ACHN (cell line): Measurements from ENCODE around the gene MOGAT1.
A peak's percentile ranks its signal among the peaks of the same experiment; 100 is the strongest.
"Not testable (repeated sequence)": the region's sequence is repeated elsewhere in the genome, so short reads cannot be mapped to it uniquely, and the experiment has no call there.

Experiments used
- DNase-seq: peaks from one replicate; pipeline ENCODE4 v3.0.0-alpha.2; 2015
- in situ Hi-C: cut with HindIII; loops from 2 replicates; pipeline ENCODE4 v1.10.0; 2017; ENCODE audit warnings: low sequenced_read_pairs, low pct_ligation_motif_present, low pct_unique_long_range_greater_than_20kb

MOGAT1 gene

DNA sequence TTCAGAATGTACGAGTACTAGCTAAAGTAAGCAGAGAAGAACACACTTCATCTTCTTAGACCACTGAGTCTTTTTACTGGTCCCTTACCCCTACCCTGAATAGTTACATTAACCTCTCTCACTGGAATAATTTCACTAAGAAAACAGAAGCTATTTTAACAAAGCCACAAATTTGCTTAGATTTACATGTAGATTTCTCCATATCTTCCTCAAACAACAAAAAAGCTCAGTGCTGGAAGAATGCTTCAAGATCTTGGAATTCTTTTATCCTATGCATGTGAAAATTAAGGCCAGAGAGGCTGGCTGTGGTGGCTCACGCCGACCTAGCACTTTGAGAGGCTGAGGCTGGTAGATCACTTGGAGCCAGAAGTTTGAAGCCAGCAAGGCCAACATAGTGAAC is 35.2 kb downstream of the MOGAT1 start:
- no peak for DNase-seq
- in situ Hi-C loops = no loop called here

DNA sequence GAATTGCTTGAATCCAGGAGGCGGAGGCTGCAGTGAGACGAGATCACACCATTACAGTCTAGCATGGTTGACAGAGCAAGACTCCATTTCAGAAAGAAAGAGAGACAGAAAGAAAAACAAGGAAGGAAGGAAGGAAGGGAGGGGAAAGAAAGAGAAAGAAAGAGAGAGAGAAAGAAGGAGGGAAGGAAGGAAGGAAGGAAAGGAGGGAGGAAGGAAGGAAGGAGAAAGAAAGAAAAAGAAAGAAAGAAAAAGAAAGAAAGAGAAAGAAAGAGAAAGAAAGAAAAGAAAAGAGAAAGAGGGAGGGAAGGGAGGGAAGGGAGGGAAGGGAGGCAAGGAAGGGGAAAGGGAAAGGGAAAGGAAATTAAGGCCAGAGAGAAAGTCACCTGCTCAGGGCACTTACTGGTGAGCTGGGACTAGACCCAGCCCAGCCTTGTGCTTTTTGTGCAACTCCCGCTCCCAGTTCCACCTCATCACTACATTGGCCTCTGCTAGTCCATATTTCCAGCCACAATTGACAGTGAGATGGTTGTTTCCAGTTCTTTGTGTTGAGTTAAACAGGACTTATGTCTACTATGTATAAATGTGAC is 35.7 kb downstream of the MOGAT1 start:
- no peak for DNase-seq
- in situ Hi-C loops = no loop called here

DNA sequence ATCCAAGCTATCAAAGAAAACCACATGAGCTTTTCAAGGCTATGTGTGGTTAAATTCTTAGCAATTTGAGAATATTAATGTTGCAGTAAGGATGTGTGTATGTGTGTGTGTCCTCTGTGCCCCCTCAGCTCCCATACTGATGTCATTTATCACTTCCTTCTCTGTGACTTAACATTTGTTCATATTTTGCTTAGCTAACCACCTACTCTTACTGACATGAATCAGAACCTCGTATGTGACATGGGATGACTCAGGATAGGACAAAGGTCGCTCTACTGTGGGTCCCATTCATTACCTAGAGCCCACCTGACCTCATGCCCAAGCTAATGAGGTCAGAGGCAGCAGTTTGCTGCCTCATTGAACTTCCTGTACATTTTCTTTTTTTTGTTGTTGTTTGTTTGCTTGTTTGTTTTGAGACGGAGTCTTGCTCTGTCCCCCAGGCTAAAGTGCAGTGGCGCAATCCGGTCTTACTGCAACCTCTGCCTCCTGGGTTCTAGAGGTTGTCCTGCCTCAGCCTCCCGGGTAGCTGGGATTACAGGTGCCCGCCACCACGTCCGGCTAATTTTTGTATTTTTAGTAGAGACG is 36.3 kb downstream of the MOGAT1 start:
- in situ Hi-C loops = no loop called here
- DNase-seq = no peak

DNA sequence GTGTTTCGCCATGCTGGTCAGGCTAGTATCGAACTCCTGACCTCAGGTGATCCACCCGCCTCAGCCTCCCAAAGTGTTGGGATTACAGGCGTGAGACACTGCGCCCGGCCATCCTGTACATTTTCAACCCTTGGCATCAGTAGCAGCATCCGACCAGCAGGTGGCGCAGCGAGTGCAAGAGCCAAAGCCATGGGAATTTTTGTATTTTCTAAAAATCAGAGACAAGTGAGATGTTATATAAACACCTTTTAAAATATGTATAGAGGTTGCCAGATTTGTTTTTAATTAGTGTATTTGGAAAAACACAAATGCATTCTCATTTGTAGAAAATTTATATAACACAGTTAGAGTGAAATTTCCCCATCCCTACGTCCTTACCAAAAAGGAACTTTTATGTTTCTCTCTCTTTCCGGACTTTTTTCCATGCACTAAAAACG is 36.8 kb downstream of the MOGAT1 start:
- DNase-seq = peak; percentile 75
- in situ Hi-C loops = no loop called here

- in situ Hi-C loops = no loop called here
- DNase-seq = no peak
Measured at GRCh38 chr2:222709191-222709891, 37.9 kb downstream of the MOGAT1 start.

- in situ Hi-C loops = no loop called here
- no peak for DNase-seq
Measured at GRCh38 chr2:222710736-222711135, 39.3 kb downstream of the MOGAT1 start.

DNA sequence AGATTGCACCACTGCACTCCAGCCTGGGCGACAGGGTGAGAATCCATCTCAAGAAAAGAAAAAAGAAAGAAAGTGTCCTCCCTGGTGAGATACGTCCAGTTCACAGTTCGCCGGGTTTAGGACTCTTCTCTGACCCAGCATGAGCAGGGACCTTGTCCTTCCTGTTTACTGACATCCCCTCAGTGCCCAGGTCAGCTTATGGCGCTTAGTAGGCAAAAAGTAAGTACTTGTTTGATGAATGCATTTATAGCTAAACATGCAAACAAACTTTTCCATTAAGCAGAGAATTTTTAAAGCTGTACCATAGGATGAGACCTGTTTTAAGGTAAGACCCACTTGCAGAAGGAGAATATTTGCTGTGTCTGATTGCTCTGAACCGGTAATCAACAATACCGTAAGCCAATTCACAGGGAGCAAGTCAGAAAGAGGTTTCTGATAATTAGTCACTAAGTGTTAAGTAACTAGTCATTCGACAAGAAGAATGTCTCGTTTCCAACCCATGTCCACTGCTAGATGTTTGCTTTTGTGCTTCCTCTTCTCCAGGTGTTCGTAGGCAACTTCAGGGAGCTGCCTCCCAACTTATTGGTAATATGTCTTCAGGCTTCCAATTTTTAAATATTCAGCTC is 40.0 kb downstream of the MOGAT1 start:
- no peak for DNase-seq

DNA sequence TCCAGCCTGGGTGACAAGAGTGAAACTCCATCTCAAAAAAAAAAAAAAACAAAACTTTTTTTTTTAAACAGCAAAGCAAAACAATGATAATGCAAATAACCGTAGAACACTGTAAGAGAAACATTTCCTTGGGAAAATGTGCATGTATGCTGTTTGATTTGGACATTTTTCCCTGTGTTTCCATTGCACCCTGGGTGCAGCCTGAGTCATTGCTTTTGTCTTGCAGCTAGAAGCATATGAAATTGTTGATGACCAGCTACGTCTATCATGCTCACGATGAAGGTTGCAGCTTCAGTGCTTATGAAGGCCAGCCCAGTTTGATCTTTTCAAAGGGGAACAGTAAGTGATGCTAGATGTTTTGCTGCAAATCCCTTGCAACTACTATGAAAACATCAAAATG is 41.5 kb downstream of the MOGAT1 start:
- in situ Hi-C loops = no loop called here
- DNase-seq = no peak

More for the DNA sequence above, 40.0 kb downstream of the MOGAT1 start:
- in situ Hi-C loops = no loop called here

DNA sequence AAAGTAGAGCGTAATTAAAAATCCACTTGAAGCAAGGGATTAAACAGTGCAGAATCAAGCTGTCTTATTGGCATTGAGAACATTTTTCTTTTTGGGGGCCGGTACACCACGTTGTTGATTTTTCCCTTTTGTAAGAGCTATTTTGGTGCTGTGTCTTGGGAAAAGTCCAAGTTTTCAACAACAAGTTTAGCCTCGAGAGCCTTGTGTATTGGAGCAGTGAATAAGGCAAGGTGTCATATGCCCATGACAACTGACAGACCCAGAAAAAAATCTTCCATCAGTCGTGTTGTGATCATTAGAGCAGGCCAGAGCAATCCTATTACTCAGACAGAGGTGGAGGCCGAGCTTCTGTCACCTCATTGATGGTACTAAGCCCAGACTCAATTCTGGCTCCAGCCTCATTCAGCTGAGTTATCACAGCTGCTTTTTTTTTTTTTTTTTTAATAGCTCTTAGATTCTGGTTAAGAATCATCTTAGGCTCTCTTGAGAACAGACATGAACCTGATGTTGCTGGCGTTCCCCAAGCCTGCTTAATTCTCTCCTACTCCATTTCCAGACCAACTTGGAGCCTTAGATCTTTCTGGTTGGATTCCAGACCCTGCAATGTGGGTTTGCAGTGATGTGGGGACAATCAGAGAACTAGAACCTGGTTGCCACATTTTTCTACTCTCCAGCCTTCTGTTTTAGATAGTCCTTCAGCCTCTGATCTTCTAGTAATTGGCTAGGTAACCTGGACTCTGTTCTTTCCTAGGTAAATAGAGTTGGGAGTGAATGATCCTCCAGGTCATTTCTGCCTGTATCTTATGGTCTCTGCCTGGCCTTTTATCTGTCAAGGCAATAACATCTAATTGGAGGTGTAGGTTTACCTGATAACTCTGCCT is 43.1 kb downstream of the MOGAT1 start:
- no peak for DNase-seq
- in situ Hi-C loops = no loop called here

- in situ Hi-C loops = no loop called here
- DNase-seq = no peak
Measured at GRCh38 chr2:222715742-222716141, 44.3 kb downstream of the MOGAT1 start.

DNA sequence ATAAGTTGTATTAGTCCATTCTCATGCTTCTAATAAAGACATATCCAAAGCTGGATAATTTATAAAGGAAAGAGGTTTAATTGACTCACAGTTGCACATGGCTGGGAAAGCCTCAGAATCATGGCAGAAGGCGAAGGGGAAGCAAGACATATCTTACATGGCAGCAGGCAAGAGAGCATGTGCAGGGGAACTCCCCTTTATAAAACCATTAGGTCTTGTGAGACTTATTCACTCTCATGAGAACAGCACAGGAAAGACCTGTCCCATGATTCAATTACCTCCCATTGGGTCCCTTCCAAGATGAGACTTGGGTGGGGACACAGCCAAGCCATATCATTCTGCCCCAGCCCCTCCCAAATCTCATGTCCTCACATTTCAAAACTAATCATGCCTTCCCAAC is 48.3 kb downstream of the MOGAT1 start:
- in situ Hi-C loops, DNase-seq: not testable (repeated sequence)

DNA sequence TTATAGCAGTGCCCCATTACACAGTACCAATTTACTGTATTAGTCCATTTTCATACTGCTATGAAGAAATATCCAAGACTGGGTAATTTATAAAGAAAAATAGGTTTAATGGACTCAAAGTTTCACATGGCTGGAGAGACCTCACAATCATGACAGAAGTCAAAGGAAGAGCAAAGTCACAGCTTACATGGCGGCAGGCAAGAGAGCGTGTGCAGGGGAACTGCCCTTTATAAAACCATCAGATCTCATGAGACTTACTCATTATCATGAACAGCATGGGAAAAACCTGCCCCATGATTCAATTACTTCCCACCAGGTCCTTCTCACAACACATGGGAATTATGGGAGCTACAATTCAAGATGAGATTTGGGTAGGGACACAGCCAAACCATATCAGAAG is 50.1 kb downstream of the MOGAT1 start:
- in situ Hi-C loops = not testable (repeated sequence)

GRCh38 chr2:222722327-222722946 is 51.0 kb downstream of the MOGAT1 start:
- no peak for DNase-seq
- in situ Hi-C loops = no loop called here

More for the DNA sequence above, 50.1 kb downstream of the MOGAT1 start:
- not testable (repeated sequence) for DNase-seq

- DNase-seq = no peak
- in situ Hi-C loops = no loop called here
Measured at GRCh38 chr2:222724208-222724607, 52.8 kb downstream of the MOGAT1 start.

GRCh38 chr2:222728621-222729020 is 57.2 kb downstream of the MOGAT1 start:
- in situ Hi-C loops = no loop called here

DNA sequence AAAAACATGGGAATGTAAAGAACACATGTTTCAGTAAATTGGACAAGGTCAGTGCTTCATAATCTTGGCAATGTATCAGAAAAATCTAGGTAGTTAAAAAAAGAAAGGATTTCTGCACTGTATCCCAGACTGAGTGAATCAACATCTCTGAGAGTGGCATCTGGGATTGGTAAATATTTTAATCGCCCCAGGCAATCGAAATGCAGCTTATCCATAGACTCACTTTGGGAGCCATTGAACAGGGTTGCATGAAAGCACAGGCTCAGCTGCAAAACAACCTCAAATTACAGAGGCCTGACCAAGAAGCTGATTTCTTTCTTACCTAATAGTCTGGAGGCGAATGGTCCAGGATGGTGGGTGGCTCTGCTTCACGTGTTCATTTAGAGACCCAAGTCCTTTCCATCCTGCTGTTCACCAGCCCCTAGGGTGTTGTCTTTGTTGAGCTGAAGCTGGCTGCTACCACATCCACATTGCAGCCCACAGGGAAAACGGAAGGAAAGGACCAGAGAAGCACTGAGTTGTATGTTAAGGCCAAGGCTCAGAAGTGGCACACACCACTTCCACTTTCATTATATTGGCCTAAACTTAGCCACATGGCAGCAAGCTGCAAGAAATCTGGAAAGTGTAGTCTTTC is 59.0 kb downstream of the MOGAT1 start:
- in situ Hi-C loops = no loop called here
- no peak for DNase-seq

More at GRCh38 chr2:222728621-222729020, 57.2 kb downstream of the MOGAT1 start:
- no peak for DNase-seq

DNA sequence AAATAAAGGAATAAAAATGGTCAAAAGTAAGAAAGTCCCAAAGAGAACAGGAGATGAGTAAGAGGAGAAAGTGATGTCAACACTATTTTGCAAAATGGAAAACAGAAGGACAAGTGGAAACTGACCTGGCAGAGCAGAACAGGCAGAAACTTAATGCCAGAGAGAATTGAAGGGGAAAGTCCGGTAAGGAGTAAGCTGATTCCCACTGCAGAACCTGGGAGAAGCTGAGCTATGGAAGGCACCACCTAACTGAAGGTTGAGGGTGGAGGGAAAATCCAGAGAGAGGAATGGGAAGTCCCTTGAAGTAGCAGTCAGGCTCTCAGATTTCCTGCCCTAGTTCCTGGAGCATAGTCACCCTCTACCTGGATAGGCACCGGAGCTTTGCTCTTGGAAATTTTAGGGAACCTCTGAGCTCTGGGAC is 59.8 kb downstream of the MOGAT1 start:
- in situ Hi-C loops = no loop called here
- no peak for DNase-seq
